ENCODE measurements around the gene MYH11.
"Not testable (repeated sequence)": the region's sequence is repeated elsewhere in the genome, so short reads cannot be mapped to it uniquely, and the experiment has no call there.

MYH11 gene

GRCh38 chr16:15803618-15804017, 53.2 kb downstream of the MYH11 start:
- DNase-seq = no peak

- DNase-seq = no peak
Measured at GRCh38 chr16:15799851-15800495, 56.9 kb downstream of the MYH11 start.

GRCh38 chr16:15798671-15799070, 58.2 kb downstream of the MYH11 start:
- no peak for DNase-seq

- DNase-seq = no peak
Measured at GRCh38 chr16:15796885-15797284, 59.9 kb downstream of the MYH11 start.

GRCh38 chr16:15795615-15796014, 61.2 kb downstream of the MYH11 start:
- DNase-seq = no peak

- DNase-seq = no peak
Measured at GRCh38 chr16:15792563-15792971, 64.3 kb downstream of the MYH11 start.

GRCh38 chr16:15790458-15790857, 66.4 kb downstream of the MYH11 start:
- DNase-seq = no peak

GRCh38 chr16:15789816-15790215, 67.0 kb downstream of the MYH11 start:
- not testable (repeated sequence) for DNase-seq

- DNase-seq = no peak
Measured at GRCh38 chr16:15788846-15789239, 68.0 kb downstream of the MYH11 start.

- DNase-seq = no peak
Measured at GRCh38 chr16:15786501-15786900, 70.3 kb downstream of the MYH11 start.

- no peak for DNase-seq
Measured at GRCh38 chr16:15785386-15786059, 71.3 kb downstream of the MYH11 start.

GRCh38 chr16:15783985-15784384, 72.8 kb downstream of the MYH11 start:
- no peak for DNase-seq

- no peak for DNase-seq
Measured at GRCh38 chr16:15782573-15783365, 74.1 kb downstream of the MYH11 start.

GRCh38 chr16:15781650-15782049, 75.2 kb downstream of the MYH11 start:
- DNase-seq = no peak

- no peak for DNase-seq
Measured at GRCh38 chr16:15780805-15781204, 76.0 kb downstream of the MYH11 start.

- no peak for DNase-seq
Measured at GRCh38 chr16:15779664-15780351, 77.0 kb downstream of the MYH11 start.

- no peak for DNase-seq
Measured at GRCh38 chr16:15778999-15779614, 77.7 kb downstream of the MYH11 start.

GRCh38 chr16:15778204-15778743, 78.6 kb downstream of the MYH11 start:
- DNase-seq = no peak

- peak; percentile 43 for DNase-seq
Measured at GRCh38 chr16:15777533-15778203, 79.2 kb downstream of the MYH11 start.

- DNase-seq = no peak
Measured at GRCh38 chr16:15776572-15776971, 80.3 kb downstream of the MYH11 start.

- DNase-seq = peak; percentile 34
Measured at GRCh38 chr16:15775663-15776304, 81.0 kb downstream of the MYH11 start.

Measured in fibroblast of skin of right quadriceps (primary cell).